CD4-positive, alpha-beta T cell treated with Interleukin-15 for 1 hour (primary cell): ENCODE measurements around the gene FAM83B.
"Not testable (repeated sequence)": the region's sequence is repeated elsewhere in the genome, so short reads cannot be mapped to it uniquely, and the experiment has no call there.

Source experiments
- DNase-seq: peaks from one replicate; pipeline ENCODE4 v3.0.0-alpha.2; 2020

FAM83B gene, protein sequence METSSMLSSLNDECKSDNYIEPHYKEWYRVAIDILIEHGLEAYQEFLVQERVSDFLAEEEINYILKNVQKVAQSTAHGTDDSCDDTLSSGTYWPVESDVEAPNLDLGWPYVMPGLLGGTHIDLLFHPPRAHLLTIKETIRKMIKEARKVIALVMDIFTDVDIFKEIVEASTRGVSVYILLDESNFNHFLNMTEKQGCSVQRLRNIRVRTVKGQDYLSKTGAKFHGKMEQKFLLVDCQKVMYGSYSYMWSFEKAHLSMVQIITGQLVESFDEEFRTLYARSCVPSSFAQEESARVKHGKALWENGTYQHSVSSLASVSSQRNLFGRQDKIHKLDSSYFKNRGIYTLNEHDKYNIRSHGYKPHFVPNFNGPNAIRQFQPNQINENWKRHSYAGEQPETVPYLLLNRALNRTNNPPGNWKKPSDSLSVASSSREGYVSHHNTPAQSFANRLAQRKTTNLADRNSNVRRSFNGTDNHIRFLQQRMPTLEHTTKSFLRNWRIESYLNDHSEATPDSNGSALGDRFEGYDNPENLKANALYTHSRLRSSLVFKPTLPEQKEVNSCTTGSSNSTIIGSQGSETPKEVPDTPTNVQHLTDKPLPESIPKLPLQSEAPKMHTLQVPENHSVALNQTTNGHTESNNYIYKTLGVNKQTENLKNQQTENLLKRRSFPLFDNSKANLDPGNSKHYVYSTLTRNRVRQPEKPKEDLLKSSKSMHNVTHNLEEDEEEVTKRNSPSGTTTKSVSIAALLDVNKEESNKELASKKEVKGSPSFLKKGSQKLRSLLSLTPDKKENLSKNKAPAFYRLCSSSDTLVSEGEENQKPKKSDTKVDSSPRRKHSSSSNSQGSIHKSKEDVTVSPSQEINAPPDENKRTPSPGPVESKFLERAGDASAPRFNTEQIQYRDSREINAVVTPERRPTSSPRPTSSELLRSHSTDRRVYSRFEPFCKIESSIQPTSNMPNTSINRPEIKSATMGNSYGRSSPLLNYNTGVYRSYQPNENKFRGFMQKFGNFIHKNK

DNA sequence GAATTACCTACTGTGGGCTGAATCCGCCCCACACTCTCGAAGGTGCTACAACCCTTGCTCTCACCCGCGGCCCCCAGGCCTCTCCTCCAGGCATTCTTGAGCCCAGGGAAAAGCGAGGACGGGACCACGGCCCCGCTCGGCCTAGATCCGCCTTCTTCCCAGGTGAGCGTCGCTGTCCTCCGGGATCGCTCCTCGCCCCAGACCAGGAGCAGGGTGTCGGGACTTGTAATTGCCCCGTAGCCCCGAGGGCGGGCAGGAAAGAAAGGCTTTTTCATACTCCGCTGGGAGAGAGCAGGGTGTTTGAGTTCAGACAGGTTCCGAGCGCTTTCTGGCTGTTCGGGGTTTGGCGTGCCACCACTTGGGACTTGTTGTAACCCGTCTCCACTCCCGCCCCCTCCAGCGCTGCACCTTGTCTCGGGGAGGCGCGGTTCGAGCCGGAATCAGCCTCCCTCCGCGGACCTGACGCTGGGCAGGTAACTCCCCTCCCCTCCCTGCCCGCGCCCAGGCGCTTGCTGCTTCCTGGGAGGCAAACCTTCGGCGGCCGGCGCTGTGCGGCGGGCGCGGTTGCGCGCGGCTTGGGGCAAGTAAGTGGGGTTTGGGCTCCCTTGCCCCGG is at the start of gene FAM83B:
FAM83B (plus strand) TSS at position 529 of the 614 bp plus-strand sequence. CDS start 23,476 bp downstream, outside the sequence.
- no peak for DNase-seq

DNA sequence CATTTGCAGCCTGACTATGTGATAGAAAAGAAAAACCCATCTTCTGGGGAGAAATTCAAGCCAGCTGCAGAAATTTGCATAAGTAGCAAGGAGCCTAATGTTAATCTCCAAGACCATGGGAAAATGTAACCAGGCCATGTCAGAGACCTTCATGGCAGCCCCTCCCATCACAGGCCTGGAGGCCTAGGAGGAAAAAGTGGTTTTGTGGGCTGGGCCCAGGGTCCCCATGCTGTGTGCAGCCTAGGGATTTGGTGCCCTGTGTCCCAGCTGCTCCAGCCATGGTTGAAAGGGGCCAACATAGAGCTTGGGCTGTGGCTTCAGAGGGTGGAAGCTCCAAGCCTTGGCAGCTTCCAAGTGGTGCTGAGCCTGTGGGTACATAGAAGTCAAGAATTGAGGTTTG is 49.7 kb upstream of the FAM83B start:
- not testable (repeated sequence) for DNase-seq

DNA sequence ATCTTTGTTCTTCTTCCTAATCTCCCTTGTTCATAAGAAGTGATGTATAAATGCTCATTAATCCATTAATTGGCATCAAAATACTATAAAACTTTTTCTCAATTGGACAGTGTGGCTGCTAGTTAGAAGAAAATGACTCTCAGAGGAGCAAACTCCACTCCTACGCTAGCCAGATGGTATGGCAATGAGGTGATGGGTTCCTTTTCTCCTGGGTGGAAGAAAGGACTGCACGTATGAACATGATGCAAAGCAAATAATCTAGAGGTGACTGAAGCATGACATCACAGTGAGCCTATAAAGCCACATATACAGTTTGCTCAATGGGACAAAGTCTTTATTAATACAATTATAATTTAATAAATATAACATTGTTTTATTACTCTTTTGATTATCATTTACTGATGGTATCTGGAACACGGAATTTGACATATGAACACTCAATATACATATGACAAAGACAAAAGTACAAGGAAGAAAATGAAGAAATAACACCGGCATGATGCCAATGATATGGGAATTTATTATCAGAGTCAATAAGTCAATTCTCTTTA is 46.4 kb upstream of the FAM83B start:
- no peak for DNase-seq

DNA sequence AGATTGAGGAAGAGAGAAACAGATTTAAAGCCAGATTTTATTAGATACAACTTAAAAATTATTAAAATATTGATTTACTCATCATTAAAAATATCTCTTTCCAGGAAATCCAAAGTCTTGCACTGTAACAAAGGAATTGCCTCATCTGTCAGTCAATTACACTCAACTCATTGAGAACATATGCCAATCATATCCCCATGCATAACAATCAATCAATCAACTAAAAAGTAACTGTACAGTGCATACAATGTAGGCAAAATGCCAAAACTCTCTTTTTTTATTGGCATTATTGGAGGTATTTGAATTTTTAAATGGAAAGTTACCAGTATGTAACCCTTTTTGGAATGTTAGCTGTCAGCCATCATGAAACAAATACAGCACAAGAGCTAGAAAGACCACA is 45.3 kb upstream of the FAM83B start:
- no peak for DNase-seq

DNA sequence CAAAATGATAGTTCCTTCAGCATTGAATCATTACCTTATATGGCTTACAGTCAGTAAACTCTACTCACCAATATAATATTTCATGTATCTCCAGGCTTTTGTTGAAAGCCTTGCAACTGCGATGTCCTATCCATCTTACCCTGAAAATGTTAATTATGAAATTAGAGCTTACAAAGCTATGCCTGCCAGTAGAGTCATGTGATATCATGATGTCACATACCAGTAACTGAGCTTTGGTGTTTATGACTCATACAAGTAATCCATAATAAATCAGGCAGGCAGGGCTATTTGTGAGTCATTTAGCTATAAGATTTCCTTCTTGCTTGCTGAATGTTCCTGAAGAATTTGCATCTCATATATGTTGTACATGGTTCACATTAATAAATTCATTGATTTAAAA is 44.9 kb upstream of the FAM83B start:
- DNase-seq: no peak

DNA sequence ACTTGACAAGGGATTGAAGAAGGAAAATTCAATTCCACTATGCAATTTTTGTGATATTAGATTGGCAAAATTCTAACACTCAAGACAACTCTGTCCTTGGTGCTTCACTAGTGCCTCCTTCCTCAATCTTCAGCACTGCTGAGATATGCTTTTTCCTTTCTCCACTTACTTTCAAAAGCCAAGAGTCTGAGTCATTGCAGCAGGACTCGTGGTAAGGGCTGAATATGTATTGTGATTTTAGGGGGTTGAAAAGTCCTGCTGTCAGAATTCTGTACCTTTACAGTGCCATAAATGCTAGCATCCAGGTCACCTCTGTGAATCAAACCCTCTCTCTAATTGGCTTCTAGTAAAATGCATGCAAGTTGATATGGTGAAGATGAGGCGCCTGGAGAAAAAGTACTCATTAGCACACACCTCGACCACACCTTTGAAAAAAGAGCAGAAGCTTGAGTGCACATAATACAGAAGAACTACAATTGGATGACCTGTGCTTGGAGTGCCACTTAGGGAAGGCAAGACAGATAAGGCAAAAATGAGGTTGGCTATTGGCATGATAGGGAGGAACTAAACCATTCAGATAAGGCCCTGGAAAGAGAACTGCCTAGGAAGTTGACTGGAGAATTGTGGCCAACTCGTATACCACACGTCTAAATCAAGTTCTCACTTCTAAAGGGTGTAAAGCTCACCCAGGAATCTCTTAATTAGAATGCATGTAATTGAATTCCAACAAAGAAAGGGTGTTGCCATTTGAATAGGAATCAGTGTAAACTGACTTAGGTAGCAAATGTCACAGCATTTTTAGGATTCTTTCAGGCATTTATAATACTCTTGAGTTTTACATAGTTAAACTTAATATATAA is 43.6 kb upstream of the FAM83B start:
- DNase-seq: no peak

DNA sequence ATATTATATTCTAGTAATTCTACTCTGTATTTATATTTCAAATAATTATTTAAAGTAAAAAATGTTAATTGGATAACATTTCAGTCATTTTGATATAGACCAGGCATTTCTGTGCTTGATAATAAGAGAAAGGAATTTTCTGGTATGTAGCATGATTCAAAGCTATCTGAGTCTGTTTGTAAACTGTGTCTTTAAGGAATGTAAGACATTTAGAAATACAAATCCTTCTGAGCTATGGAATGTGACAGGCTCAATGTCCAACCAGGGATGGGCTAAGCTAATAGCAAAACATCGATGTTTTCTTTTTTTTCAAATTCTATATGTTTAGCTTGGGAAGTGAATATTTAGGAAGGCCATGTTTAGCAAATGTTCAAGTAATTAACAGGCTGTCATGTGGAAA is 41.5 kb upstream of the FAM83B start:
- DNase-seq: no peak

DNA sequence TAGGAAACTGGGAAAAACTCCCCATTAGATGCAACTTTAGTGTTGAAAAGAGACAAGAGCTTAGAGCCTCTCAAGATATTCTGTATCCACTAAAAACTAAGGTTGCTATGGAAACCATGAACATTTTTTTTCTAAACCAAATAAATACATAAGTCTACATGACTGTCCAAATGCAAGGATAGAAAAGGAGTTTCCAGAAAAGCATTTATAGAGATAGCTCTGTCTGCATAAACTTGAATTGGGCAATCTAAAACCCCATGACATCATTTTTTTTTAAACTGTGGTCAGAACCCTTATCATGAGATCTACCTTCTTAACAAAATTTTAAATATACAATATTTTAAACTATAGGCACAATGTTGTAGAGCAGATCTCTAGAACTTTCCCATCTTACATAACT is 36.4 kb upstream of the FAM83B start:
- no peak for DNase-seq

DNA sequence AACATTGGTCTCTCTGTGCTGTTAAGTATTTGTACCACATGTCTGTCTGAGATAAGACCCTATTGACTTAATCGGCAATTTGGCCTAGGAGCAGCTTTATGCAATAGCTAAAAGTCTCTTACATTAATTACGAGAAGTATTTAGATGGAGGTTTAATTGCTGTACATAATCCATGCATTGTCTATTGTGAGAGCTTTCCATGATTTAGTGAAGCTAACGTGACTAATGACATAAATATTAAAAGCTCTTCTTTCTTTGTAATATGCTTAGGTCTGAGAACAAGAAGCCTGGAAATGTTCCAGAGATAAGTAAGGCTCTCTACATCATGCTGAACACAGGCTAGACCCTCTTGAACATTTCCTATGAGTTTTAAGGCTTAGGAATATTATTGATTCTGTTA is 32.7 kb upstream of the FAM83B start:
- no peak for DNase-seq

DNA sequence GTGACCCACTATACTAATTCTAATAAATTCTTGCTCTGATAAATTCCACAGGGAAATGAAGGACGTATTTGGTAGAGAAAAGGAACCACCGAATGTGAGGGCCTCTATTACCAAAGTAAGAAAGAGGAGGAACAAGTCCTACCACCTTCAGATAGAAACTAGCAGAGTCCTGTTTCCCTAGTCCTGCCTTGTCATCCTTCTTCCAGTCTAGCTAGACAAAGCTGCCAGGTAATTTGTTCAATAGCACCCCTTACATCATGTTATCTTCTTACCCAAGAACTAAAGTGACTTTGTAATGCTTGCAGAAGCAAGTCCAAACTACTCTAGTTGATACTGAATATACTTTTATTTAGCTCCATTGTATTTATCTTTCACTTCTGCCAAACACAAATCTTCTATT is 29.3 kb upstream of the FAM83B start:
- DNase-seq: no peak

DNA sequence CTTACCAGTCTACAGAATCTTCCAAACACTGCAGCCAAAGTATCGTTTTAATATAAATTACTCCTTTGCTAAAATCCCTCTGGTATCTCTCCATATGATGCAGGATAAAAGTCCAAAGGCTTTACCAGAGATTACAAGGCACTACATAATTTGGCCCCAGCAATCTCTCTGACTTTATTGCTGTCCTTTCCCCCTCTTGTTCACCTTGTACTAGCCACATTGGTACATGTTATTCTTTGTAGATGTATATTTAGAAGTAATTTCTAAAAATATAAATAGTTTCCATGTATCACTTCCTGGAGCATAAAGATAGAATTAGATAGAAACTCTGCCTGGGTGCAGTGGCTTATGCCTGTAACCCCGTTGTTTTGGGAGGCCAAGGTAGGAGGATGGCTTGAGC is 28.7 kb upstream of the FAM83B start:
- DNase-seq: no peak

DNA sequence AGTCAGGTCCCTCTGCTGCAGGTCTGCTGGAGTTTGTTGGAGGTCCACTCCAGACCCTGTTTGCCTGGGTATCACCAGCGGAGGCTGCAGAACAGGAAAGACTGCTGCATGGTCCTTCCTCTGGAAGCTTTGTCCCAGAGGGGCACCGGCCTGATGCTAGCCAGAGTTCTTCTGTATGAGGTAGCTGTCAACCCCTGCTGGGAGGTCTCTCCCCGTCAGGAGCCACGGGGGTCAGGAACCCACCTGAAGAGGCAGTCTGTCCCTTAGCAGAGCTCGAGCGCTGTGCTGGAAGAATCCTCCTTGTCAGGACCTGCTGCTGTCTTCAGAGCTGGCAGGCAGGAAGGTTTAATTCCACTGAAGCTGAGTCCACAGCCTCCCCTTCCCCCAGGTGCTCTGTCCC is 22.3 kb upstream of the FAM83B start:
- DNase-seq: not testable (repeated sequence)

DNA sequence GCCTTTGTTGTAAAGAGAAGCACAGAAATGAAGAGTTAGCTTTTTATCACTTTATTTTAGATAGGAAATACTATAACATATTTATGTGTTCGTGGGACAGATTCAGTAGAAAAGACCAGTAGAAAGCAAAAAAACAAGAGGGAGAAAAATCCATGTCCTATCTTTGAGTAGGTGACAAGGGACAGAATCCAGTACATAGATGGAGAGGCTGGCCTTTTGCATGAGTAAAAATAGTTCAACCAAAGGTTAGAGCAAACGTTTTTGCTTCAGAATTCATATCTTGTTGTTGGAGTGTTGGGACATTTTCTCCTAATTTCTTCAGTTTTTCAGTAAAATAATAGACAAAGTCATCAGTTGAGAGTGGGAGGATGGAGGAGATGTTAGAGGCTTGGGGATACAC is 19.6 kb upstream of the FAM83B start:
- no peak for DNase-seq

DNA sequence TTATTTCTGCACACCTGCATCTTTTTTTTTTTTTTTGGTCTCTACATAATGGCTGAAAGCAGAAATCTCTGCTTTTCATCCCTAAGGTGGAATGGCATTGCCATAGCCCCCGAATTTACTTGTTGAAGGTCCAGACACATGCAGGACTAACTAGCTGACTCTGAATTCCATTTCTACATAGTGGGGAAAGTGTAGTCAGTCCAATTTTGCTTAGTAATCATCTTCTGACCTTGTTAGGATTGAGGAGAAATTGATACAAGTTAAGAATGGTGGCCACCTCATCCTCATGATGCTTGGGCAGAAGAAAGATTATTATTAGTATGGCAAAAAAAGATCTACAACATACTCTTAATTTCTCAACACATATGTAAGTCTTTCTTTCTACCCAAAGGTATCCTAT is 16.4 kb upstream of the FAM83B start:
- DNase-seq: no peak

DNA sequence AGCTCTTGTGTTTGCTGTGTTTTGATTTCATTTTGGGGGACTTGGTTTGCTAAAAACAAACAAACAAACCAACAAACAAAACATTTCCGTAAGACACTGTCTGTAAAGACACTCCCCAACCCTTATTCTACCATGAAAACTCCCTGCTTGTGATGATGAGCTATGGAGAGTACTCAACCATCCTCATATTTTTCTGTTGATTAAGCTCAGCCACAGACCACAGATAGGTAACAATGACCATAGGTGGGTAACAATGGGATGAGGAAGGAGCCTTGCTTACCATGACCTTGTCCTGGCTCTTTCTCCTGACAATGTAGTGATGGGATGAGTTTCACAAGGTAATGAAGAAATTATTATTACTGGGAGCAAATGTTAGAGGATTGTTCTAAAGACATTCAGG is 11.4 kb upstream of the FAM83B start:
- no peak for DNase-seq

DNA sequence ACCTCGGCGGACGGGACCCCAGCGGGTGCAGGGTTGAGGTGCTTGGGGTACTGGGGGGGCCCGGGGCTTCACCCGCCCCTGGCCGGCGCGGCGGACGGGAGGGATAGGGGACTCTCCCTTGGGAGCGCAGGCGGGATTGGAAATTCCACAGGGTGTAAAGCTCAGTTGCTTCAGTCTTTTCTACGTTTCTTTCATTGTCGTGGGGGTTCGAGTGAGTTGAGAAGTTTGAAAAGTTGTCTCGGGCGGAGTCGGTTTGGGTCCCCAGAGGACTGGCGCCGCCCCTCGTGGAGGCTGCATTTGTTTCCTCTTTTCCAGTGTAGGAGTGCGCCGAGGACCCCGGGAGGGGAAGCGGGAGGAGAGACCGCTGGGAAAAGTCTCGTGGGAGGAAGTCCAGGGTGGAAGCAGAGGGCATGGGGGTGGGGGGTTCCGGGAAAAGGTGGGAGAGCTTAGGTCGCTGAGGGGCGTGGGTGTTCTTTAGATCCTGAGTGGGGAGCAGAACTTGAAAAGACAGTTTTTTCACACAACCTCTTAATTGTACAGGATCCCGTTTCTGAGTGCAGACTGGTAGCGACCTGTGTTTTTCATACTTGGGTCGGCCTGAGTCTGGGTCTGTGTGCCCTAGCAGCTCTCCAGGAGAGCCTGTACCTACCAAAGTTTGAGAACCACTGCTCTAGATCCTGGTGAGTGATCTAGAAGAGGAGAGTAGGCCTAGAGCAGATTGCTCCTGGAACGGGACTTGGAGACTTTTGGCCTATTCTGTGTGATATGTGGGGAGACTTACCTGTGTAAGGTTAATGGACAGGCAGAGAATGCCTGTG is 495 bp downstream of the FAM83B start:
- DNase-seq: no peak

DNA sequence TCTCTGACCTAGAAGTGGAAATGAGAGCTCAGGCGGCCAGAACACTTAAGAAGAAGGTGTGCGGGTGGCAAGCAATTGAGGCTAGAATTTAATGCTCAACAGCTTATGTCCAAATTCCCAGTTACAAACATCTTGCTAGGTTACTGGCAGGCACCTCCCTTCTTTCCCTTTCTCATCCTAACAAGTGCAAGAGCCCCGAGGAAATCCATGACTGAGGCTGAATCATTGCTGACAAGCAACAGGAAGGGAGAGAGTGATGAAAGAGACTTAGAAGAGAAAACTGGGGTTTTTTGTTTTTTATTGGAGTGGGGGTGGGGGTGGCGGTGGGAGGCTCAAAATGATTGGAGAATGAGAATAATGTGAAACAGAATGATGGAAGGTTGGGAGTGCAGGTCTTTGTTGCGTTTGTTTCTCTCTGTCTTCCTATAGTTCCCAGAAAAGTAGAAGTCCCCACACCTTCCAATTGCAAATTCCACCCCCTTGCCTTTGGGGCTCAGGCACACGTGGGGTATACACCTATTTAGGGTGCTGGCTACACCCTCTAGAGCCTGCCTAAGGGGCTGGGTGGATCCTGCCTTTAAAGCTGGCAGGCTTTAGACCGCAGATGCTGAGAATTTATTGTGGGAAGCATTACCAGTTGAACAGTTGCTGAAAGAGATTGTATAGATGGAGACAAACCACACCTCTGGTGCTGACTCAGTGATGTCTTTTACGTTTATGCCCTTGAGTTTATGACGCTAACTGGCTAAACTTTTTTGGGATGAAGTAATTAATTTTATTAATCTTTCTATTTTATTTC is 1.4 kb downstream of the FAM83B start:
- DNase-seq: no peak

DNA sequence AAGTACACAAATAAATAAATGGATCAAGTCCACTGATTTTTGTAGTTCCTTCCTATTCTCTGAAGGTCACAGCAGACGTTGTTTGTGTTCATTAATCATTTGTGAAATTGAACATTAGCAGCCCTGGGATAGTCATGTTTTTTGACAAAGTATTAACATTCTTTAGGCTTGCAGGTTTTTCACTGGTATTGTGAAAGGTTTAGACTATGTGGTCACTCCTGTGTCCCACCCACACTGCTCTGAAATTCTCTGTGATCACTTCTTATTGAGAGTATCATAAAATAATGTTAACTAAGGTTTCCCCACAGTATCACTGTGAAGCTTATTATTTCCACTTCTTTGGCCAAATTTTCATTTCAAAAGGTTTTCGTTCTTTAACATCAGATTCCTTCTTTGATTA is 3.5 kb downstream of the FAM83B start:
- DNase-seq: no peak

DNA sequence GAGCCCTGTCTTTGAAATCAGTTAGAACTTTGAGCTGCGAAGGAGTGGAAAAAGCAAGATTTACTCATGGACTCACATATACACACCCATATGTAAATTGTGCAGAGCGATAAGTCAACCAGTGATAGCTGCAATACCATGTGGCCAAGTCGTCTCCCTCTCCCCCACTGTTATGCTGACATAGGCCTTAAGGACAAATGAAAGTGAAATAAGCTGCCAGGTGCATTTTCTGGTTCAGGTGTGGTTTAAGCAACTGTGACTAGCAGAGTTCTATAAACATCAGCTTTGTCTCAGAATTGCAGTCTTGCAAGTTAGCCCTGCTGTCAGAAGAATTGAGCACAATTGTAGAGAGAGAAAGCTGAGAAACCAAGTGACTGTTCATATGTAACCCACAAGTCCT is 9.6 kb downstream of the FAM83B start:
- DNase-seq: no peak

DNA sequence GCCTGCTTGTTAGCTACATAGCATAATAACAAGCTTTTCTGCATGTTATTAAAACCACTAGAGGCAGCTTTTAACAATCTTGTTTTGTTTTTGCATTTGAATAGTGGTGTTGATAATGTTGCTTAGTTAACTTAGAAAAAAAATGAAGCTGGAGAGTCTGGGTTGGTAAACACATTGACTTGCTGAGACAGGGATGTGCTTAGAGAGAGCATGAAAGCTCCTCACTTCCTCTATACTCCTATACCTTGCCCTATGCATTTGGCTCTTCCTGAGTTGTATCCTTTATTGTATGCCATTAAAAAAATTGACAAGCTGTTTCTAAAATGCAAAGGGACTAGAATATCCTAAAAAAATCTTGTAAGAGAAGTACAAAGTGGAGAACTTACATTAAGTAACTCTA is 13.6 kb downstream of the FAM83B start:
- no peak for DNase-seq
